Sciatic nerve (tissue), 2 donors: Measurements from ENCODE around the gene MEIS1. TPM values are rescaled to one million over a fixed set of nuclear protein-coding genes. Genes with fewer than 3 reads are reported as not detected.

Source experiments
- ATAC-seq: fragments of 200-7000 bp; cut with Tn5 transposase; one replicate; pipeline ENCODE4 v1.9.1; 2020; ENCODE audit warnings: mild to moderate bottlenecking, moderate library complexity
- DNase-seq: peaks from one replicate; pipeline ENCODE4 v3.0.0-alpha.2; 2020; ENCODE audit warnings: low spot score
- intact Hi-C: fragments of 100-400 bp; cut with DNase I; formaldehyde crosslinking; loops from one replicate; pipeline ENCODE4 v1.14.2; 2022
- total RNA-seq: library from RNA; stranded (reverse); fragmentation: NEBNext Ultra II Directional; extraction: Animal tissue kit (Norgen Biotek cat#: 25700); gene quantifications from one replicate; pipeline ENCODE4 v1.2.1, GENCODE V29; 2021
- donor health status: DM: no; HTN: no; CAD: no.
- donor health status: DM: no; HTN: no; CAD: no.

MEIS1 gene
- total RNA-seq, 1 donor from 2014 or later: 18.0 TPM

- intact Hi-C loops: no loop called here
- no peak for ATAC-seq
- no peak for DNase-seq
Measured at GRCh38 chr2:66571918-66572317, 137.0 kb downstream of the MEIS1 start.

GRCh38 chr2:66572391-66572790 is 137.5 kb downstream of the MEIS1 start:
- intact Hi-C loops: no loop called here

GRCh38 chr2:66573416-66573815 is 138.5 kb downstream of the MEIS1 start:
- intact Hi-C loops: no loop called here
- ATAC-seq (no peak), DNase-seq (no peak)

More at GRCh38 chr2:66572391-66572790, 137.5 kb downstream of the MEIS1 start:
- no peak for DNase-seq
- ATAC-seq: no peak

- intact Hi-C loops: no loop called here
- DNase-seq (no peak), ATAC-seq (no peak)
Measured at GRCh38 chr2:66573821-66574233, 138.9 kb downstream of the MEIS1 start.

- DNase-seq (peak; percentile 83), ATAC-seq (peak; percentile 74)
- intact Hi-C loops: no loop called here
Measured at GRCh38 chr2:66574701-66575624, 140.0 kb downstream of the MEIS1 start.

- ATAC-seq (peak; percentile 54), DNase-seq (peak; percentile 65)
- intact Hi-C loops: loop anchor here (2.0 kb wide), 1 partner anchor 143 kb away; no protein-coding TSS in a partner anchor
Measured at GRCh38 chr2:66575625-66576310, 140.8 kb downstream of the MEIS1 start.

- no peak for DNase-seq
- intact Hi-C loops: loop anchor here (2.0 kb wide), 1 partner anchor 143 kb away; no protein-coding TSS in a partner anchor
- peak; percentile 11 for ATAC-seq
Measured at GRCh38 chr2:66576311-66576560, 141.3 kb downstream of the MEIS1 start.

- DNase-seq (no peak), ATAC-seq (peak; percentile 70)
- intact Hi-C loops: loop anchor here (2.0 kb wide), 1 partner anchor 144 kb away; no protein-coding TSS in a partner anchor
Measured at GRCh38 chr2:66576561-66577320, 141.8 kb downstream of the MEIS1 start.

- intact Hi-C loops: loop anchor here (2.0 kb wide), 1 partner anchor 145 kb away; no protein-coding TSS in a partner anchor
- DNase-seq (no peak), ATAC-seq (peak; percentile 35)
Measured at GRCh38 chr2:66577321-66578053, 142.6 kb downstream of the MEIS1 start.

- intact Hi-C loops: no loop called here
- DNase-seq (no peak), ATAC-seq (no peak)
Measured at GRCh38 chr2:66578054-66578686, 143.2 kb downstream of the MEIS1 start.

GRCh38 chr2:66578687-66579106 is 143.8 kb downstream of the MEIS1 start:
- DNase-seq: no peak
- intact Hi-C loops: no loop called here
- no peak for ATAC-seq

- no peak for DNase-seq
- intact Hi-C loops: no loop called here
- no peak for ATAC-seq
Measured at GRCh38 chr2:66579186-66580126, 144.5 kb downstream of the MEIS1 start.

GRCh38 chr2:66580166-66581049 is 145.5 kb downstream of the MEIS1 start:
- DNase-seq (no peak), ATAC-seq (no peak)
- intact Hi-C loops: no loop called here

- DNase-seq: no peak
- intact Hi-C loops: no loop called here
- ATAC-seq: peak; percentile 8
Measured at GRCh38 chr2:66581339-66582103, 146.6 kb downstream of the MEIS1 start.

- DNase-seq: no peak
- ATAC-seq: peak; percentile 13
- intact Hi-C loops: no loop called here
Measured at GRCh38 chr2:66582104-66582986, 147.4 kb downstream of the MEIS1 start.
